T-helper 2 cell treated with Interferon-gamma antibody and Interleukin-4, amounts not matched to agents 100 ng/mL and 5 ng/mL, for 36 hours (primary cell): ENCODE measurements around the gene GCNT2. TPM values are rescaled to one million over a fixed set of nuclear protein-coding genes. Genes with fewer than 3 reads are reported as not detected.
"Not testable (repeated sequence)": the region's sequence is repeated elsewhere in the genome, so short reads cannot be mapped to it uniquely, and the experiment has no call there.

Source experiments
- intact Hi-C: fragments of 100-400 bp; cut with micrococcal nuclease; formaldehyde crosslinking; loops from one replicate; pipeline ENCODE4 v1.15.1; 2023
- total RNA-seq: library from RNA; stranded (reverse); gene quantifications from 2 replicates; pipeline ENCODE4 v1.2.3, GENCODE V29; 2022

Gene GCNT2
- total RNA-seq, 1 donor from 2014 or later: 3.6 TPM

GRCh38 chr6:10579803-10580202 is 58.7 kb downstream of the GCNT2 start:
- intact Hi-C loops: no loop called here

DNA sequence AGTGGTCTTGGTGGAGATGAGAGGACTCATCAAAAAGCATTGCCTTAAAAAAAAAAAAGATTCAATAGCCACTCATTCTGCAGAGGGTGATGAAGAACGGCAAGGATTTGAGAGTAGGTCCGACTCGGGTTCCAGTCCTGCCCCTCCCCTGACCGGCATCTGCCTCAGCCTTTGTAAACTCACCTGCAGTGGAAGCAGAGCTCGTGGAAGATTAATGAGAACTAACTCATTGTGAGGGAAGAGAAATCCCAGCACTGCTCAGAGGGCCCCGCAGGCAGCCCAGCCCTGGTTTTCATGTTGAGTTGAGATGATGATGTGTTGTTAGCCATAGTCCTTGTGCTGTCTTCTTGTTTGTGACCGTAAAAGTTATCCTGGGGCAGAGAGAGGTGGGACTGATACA is 59.4 kb downstream of the GCNT2 start:
- intact Hi-C loops: no loop called here

DNA sequence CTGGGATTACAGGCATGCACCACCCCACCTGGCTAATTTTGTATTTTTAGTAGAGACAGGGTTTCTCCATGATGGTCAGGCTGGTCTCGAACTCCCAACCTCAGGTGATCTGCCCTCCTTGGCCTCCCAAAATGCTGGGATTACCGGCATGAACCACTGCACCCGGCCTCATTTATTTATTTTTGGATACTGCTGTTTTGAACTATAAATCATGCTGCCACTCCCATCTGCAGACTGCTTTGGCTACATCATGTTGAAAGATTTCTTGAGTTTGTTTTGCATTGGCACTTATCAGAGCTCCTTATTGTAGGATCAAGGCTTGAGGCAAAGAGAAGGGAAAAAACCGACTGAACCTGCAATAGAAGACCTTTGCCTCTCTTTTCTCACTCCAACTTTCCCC is 60.3 kb downstream of the GCNT2 start:
- intact Hi-C loops: not testable (repeated sequence)

GRCh38 chr6:10582774-10583508 is 61.8 kb downstream of the GCNT2 start:
- intact Hi-C loops: no loop called here

DNA sequence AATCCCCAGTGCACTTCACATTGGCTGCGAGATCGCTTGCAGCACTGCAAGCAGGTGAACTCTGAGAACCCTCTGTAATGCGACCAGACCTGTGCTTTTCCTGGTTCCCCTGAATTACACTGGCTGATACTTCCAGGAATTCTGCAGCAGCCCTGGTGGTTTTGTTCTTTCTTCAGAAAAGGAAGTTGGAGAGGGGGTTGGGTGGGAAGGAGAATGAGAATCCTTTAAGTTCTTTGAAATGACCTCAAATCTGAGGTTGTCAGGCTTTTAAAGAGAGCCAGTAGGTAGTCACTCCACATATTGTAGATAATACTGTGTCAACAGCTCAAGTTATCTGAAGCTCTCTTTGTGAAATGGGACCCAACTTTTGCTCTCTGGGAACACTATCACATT is 62.4 kb downstream of the GCNT2 start:
- intact Hi-C loops: no loop called here

DNA sequence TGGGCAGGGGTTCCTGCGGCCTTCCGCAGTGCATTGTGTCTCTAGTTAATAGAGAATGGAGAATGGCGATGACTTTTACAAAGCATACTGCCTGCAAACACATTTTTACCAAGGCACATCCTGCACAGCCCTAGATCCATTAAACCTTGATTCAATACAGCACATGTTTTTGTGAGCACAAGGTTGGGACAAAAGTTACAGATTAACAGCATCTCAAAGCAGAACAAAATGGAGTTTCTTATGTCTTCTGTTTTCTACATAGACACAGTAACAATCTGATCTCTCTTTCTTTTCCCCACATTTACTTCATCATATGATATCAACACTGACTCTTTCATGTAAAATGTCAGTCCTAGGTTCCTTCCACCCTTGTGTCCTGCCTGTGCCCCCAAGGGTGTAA is 63.5 kb downstream of the GCNT2 start:
- intact Hi-C loops: no loop called here

- intact Hi-C loops: no loop called here
Measured at GRCh38 chr6:10585209-10585845, 64.2 kb downstream of the GCNT2 start.

DNA sequence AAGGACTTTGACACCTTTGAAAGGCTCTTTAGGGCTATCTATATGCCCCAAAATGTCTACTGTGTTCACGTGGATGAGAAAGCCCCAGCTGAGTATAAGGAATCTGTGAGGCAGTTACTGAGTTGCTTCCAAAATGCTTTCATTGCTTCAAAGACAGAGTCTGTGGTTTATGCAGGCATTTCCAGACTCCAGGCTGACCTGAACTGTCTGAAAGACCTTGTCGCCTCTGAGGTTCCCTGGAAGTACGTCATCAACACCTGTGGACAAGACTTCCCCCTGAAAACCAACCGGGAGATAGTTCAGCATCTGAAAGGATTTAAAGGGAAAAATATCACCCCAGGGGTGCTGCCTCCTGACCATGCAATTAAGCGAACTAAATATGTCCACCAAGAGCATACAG is 65.2 kb downstream of the GCNT2 start:
- intact Hi-C loops: no loop called here

DNA sequence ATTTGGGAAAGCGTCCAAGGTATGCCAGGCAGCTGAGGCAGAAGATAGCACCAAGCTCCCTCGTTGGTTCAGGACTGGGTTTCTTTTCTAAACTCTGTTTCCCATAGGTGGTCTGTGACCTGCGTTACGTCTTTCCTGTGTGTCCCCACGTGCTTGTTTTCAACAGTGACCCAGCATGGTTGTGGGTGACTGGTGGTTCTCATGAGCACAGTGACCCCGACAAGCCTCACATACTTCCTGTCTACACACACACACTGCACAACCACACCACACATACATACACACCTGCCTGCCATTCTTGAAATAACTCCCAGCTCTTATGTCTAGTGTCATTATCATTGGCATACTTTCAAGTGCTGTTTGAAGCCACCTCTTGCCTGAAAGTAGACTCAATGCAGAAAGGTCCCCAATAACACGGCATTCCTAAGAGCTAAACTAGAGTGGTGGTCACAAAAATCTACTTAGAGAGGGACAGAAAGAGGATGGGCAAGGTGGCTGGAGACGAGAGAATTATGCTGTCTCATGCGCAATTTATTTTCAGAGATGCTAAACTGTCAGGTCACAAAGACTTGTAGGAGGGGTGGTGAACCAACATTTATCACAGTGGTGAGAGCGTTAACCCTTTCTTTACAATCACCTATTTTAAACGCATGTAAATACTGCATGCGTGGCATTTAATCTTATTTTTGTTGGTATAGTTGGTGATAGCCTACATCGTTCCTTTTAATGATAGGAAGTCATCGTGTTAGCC is 66.7 kb downstream of the GCNT2 start:
- intact Hi-C loops: no loop called here

DNA sequence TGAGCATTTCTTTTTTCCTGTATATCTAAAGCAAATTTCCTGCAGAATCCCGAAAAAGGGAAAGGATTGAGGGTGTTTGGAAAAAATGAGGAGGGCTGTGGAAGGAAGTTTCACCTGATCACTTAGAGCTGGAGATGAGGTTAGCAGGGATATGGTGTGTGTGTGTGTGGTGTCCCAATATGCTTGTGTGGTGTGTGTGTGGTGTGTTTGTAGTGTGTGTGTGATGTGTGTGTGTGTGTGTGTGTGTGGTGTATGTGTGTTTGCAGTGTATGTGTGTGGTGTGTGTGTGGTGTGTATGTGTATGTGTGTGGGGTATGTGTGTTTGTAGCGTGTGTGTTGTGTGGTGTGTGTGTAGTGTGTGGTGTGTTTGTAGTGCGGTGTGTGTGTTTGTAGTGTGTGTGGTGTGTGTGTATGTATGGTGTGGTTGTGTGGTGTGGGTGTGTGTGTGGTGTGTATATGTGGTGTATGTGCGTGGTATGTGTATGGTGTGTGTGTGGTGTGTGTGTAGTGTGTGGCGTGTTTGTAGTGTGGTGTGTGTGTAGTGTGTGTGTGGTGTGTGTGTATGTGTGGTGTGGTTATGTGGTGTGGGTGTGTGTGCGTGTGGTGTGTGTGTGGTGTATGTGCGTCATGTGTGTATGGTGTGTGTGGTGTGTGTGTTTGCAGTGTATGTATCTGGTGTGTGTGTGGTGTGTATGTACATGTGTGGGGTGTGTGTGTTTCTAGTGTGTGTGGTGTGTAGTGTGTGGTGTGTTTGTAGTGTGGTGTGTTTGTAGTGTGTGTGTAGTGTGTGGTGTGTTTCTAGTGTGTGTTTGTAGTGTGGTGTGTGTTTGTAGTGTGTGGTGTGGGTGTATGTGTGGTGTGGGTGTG is 67.6 kb downstream of the GCNT2 start:
- intact Hi-C loops: no loop called here

- intact Hi-C loops: no loop called here
Measured at GRCh38 chr6:10589429-10589727, 68.2 kb downstream of the GCNT2 start.

DNA sequence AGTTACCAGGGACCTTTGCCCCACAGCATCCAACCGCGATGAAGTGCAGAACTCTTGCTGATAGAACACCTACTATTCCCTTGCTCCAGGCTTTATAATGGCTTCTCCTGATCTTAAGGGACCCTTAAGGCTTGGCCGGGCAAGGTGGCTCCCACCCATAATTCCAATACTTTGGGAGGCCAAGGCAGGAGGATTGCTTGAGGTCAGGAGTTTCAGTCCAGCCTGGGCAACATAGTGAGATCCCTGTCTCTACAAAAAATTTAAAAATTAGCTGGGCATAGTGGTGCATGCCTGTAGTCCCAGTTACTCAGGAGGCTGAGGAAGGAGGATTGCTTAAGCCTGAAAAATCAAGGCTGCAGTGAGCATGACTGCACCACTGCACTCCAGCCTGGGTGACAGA is 68.8 kb downstream of the GCNT2 start:
- intact Hi-C loops: no loop called here

DNA sequence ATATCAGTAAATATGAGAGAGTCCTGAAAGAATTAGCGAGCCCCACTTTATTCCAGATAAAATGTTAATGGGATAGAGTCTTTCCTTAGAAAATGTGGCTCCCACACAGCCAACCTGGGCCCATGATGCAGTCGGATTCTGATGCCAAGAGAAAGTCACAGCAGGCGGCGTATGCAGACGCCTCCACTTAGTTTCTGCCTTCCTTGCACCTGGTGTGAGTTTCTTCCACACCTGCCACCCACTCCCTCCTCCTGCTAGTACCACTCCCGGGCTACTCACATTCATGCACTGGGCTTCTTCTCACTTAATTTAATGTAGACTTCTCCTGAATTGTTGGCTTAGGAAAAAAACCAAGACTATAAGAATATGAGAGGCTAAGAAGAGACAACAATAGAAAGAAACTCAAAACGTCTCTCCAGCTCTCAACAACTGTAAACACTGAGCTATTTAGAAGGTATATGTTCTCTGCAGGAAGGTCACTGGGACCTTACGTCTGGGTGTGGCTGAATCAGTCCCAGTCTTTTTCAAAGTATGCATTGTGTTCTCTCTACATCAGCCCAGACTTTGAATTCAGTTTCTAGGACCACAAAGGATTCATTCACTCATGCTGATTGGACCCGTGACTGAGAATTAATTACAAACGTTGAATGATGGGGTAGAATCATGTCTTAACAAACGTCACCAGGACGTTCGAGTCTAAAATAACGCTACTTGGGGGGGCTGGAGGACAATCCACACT is 70.4 kb downstream of the GCNT2 start:
- intact Hi-C loops: no loop called here

GRCh38 chr6:10595731-10596664 is 74.8 kb downstream of the GCNT2 start:
- intact Hi-C loops: no loop called here

DNA sequence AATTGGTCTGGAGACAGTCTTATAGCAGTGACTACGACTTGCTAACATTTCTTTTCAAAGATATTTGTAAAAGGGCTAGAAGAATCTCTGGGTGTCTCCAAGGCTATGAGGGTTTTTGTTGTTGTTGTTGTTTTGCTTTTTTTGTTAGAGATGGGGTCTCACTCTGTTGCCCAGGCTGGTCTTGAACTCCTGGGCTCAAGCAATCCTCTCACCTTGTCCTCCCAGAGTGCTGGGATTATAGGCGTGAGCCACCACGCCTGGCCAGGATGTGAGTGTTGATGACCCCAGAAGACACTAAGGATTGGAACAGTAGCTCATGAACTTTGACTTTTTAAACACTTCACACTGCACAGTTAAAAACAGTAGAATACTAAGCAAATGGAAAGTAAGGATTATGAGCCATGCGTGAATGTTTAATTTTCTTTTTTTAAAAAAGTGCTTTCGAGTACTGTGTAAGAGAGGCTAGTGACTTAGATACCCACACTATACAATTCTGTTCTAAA is 76.4 kb downstream of the GCNT2 start:
- intact Hi-C loops: no loop called here

GRCh38 chr6:10598084-10598960 is 77.2 kb downstream of the GCNT2 start:
- intact Hi-C loops: no loop called here

GRCh38 chr6:10599046-10599445 is 77.9 kb downstream of the GCNT2 start:
- intact Hi-C loops: no loop called here

GRCh38 chr6:10600681-10601080 is 79.5 kb downstream of the GCNT2 start:
- intact Hi-C loops: not testable (repeated sequence)

DNA sequence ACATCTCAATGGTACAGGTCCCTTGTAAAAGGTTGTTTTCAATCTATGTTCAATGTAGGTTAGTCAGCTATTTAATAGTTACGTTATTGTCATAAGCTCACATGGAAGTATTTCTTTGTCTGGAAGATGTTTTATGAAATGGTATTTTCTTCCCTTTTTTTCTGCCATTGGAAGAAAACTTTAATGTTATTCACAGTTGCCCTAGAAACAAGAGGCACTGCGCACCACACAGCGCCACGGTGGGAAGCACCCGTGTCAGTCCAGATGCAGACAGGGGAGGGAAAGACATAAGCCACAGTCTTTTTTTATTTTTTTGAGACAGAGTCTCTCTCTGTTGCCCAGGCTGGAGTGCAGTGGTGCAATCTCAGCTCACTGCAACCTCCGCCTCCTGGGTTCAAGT is 82.1 kb downstream of the GCNT2 start:
- intact Hi-C loops: no loop called here
